Mesenchymal stem cell (in vitro differentiated cells and primary cell): ENCODE data around the gene HOXA5.
A peak's percentile ranks its signal among the peaks of the same experiment; 100 is the strongest.

Experiments
- DNase-seq: peaks from one replicate; pipeline ENCODE4 v3.0.0-alpha.2; 2013
- H2AFZ ChIP-seq: one replicate; pipeline ENCODE4 v1.6.1; 2013; ENCODE audit warnings: low read depth, mild to moderate bottlenecking, control low read depth, inconsistent platforms, low read length, moderate library complexity
- H2AK5ac ChIP-seq: 2 replicates; pipeline ENCODE4 v1.6.1; 2013; ENCODE audit warnings: low read length, moderate library complexity, mild to moderate bottlenecking, inconsistent platforms; ENCODE audit not compliant: severe bottlenecking
- H2BK120ac ChIP-seq: one replicate; pipeline ENCODE4 v1.6.1; 2013; ENCODE audit warnings: low read depth, mild to moderate bottlenecking, inconsistent platforms, low read length, moderate library complexity
- H2BK12ac ChIP-seq, 2 experiments: one replicate each; pipeline ENCODE4 v1.6.1; 2013; ENCODE audit warnings: inconsistent platforms in 2 of 2, low read length in 2 of 2, mild to moderate bottlenecking in 2 of 2, moderate library complexity in 2 of 2, control low read depth in 1 of 2
- H2BK15ac ChIP-seq: one replicate; pipeline ENCODE4 v1.6.1; 2013; ENCODE audit warnings: mild to moderate bottlenecking, low read depth, inconsistent platforms; ENCODE audit not compliant: poor library complexity, severe bottlenecking
- H2BK5ac ChIP-seq: 2 replicates; pipeline ENCODE4 v1.6.1; 2013; ENCODE audit warnings: low read depth, mild to moderate bottlenecking, low read length, control low read depth, inconsistent platforms; ENCODE audit not compliant: poor library complexity, severe bottlenecking
- H3K14ac ChIP-seq, 2 experiments: one replicate each; pipeline ENCODE4 v1.6.1; 2013; ENCODE audit warnings: inconsistent platforms in 2 of 2, low read length in 2 of 2, control low read depth in 1 of 2, mild to moderate bottlenecking in 1 of 2, moderate library complexity in 1 of 2
- H3K18ac ChIP-seq, 2 experiments: one replicate each; pipeline ENCODE4 v1.6.1; 2013; ENCODE audit warnings: inconsistent platforms in 2 of 2, low read length in 2 of 2, control low read depth in 1 of 2, low read depth in 1 of 2, mild to moderate bottlenecking in 1 of 2
- H3K23ac ChIP-seq, 2 experiments: one replicate each; pipeline ENCODE4 v1.6.1; 2013; ENCODE audit warnings: inconsistent platforms in 2 of 2, low read length in 2 of 2, mild to moderate bottlenecking in 2 of 2, moderate library complexity in 2 of 2, control low read depth in 1 of 2
- H3K27ac ChIP-seq: 2 replicates; pipeline ENCODE4 v1.5.1; 2013; ENCODE audit warnings: mild to moderate bottlenecking, moderate library complexity, low read length, control low read depth, inconsistent platforms; ENCODE audit not compliant: poor library complexity, severe bottlenecking
- H3K27me3 ChIP-seq, 2 experiments: 2 replicates each; pipeline versions ENCODE4 v1.6.1 to v1.7.0; 2013; ENCODE audit warnings: low read length in 2 of 2, mild to moderate bottlenecking in 2 of 2, moderate library complexity in 2 of 2, control low read depth in 1 of 2, inconsistent platforms in 1 of 2; ENCODE audit not compliant: control insufficient read depth in 1 of 2, insufficient read depth in 1 of 2
- H3K36me3 ChIP-seq, 2 experiments: 2 replicates each; pipeline versions ENCODE4 v1.6.1 to v1.7.0; 2013; ENCODE audit warnings: low read length in 2 of 2, control low read depth in 1 of 2, inconsistent platforms in 1 of 2, low read depth in 1 of 2, mild to moderate bottlenecking in 1 of 2; ENCODE audit not compliant: insufficient read depth in 2 of 2, control insufficient read depth in 1 of 2
- H3K4ac ChIP-seq, 2 experiments: one replicate each; pipeline ENCODE4 v1.6.1; 2013; ENCODE audit warnings: inconsistent platforms in 2 of 2, low read length in 2 of 2, mild to moderate bottlenecking in 2 of 2, moderate library complexity in 2 of 2, control low read depth in 1 of 2, low read depth in 1 of 2
- H3K4me1 ChIP-seq: 2 replicates; pipeline ENCODE4 v1.6.1; 2013; ENCODE audit warnings: low read depth, low read length, control low read depth; ENCODE audit not compliant: control insufficient read depth, insufficient read depth
- H3K4me2 ChIP-seq: 2 replicates; pipeline ENCODE4 v1.6.1; 2013; ENCODE audit warnings: low read length, mild to moderate bottlenecking, inconsistent platforms; ENCODE audit not compliant: poor library complexity, severe bottlenecking
- H3K4me3 ChIP-seq, 2 experiments: 2 replicates each; pipeline versions ENCODE4 v1.5.1 to v1.7.0; 2013; ENCODE audit warnings: low read length in 2 of 2, mild to moderate bottlenecking in 2 of 2, control low read depth in 1 of 2, low read depth in 1 of 2; ENCODE audit not compliant: insufficient read depth in 1 of 2
- H3K79me1 ChIP-seq: replicated peaks from 2 replicates; pipeline ENCODE4 v1.6.1; 2013; ENCODE audit warnings: mild to moderate bottlenecking, control low read depth, low read length, inconsistent platforms; ENCODE audit not compliant: poor library complexity, severe bottlenecking
- H3K9ac ChIP-seq: 2 replicates; pipeline ENCODE4 v1.7.0; 2013; ENCODE audit warnings: mild to moderate bottlenecking, low read length, moderate library complexity
- H3K9me3 ChIP-seq: 2 replicates; pipeline ENCODE4 v1.7.0; 2013; ENCODE audit warnings: mild to moderate bottlenecking, low read length; ENCODE audit not compliant: control insufficient read depth
- H4K8ac ChIP-seq: one replicate; pipeline ENCODE4 v1.6.1; 2013; ENCODE audit warnings: inconsistent platforms, mild to moderate bottlenecking, low read length, moderate library complexity
- H4K91ac ChIP-seq: one replicate; pipeline ENCODE4 v1.6.1; 2013; ENCODE audit warnings: mild to moderate bottlenecking, low read length, inconsistent platforms
- WGBS: methylation state at CpG from one replicate; pipeline ENCODE4 v1.1.7; 2013; ENCODE audit warnings: mixed read lengths; 5-methylcytosine and 5-hydroxymethylcytosine counted together

HOXA5 gene

GRCh38 chr7:27168265-27168947, 24.9 kb upstream of the HOXA5 start:
- Histone ChIP-seq H3K4me2 (peak overlapping the region; percentile 77), H3K9me3 (no peaks in the 10 kb centered on the region), H3K79me1 (no peaks in the 10 kb centered on the region), H3K27me3 (peaks cover 0 to 8% of the 10 kb centered on the region in 2 experiments), H2AK5ac (no peak overlapping the region), H3K36me3 (peaks cover 7 to 71% of the 10 kb centered on the region in 2 experiments), H3K9ac (peak overlapping the region; percentile 90), H3K18ac (peak overlapping the region; percentile 31 to 67), H4K91ac (peak overlapping the region; percentile 83), H2BK15ac (no peak overlapping the region), H2BK12ac (peak overlapping the region in 1 of 2 experiments; percentile 29), H3K23ac (peak overlapping the region in 1 of 2 experiments; percentile 46), H3K4me3 (peak overlapping the region; percentile 49 to 92), H2BK5ac (peak overlapping the region; percentile 36), H3K27ac (peak overlapping the region; percentile 73), H4K8ac (peak overlapping the region; percentile 63), H3K4me1 (peaks cover 19% of the 10 kb centered on the region), H3K14ac (peak overlapping the region in 1 of 2 experiments; percentile 82), H3K4ac (peak overlapping the region; percentile 73 to 89), H2AFZ (no peak overlapping the region), H2BK120ac (peak overlapping the region; percentile 51)
- peak; percentile 80 for DNase-seq
- WGBS = 4% methylated on average over 22 of the region's 25 CpGs

GRCh38 chr7:27167916-27168264, 24.4 kb upstream of the HOXA5 start:
- Histone ChIP-seq H3K4me1 (peaks cover 21% of the 10 kb centered on the region), H3K9ac (peak overlapping the region; percentile 90), H2AK5ac (no peak overlapping the region), H2BK12ac (peak overlapping the region in 1 of 2 experiments; percentile 86), H2AFZ (no peak overlapping the region), H3K27ac (peak overlapping the region; percentile 73), H4K8ac (peak overlapping the region; percentile 70), H3K9me3 (no peaks in the 10 kb centered on the region), H3K4me2 (peak overlapping the region; percentile 77), H4K91ac (no peak overlapping the region), H3K23ac (no peak overlapping the region), H2BK120ac (peak overlapping the region; percentile 51), H3K27me3 (peaks cover 0 to 8% of the 10 kb centered on the region in 2 experiments), H3K4ac (peak overlapping the region; percentile 73 to 89), H3K36me3 (peaks cover 12 to 69% of the 10 kb centered on the region in 2 experiments), H2BK5ac (peak overlapping the region; percentile 36), H3K14ac (no peak overlapping the region), H3K79me1 (no peaks in the 10 kb centered on the region), H2BK15ac (no peak overlapping the region), H3K4me3 (peak overlapping the region; percentile 39 to 92), H3K18ac (peak overlapping the region; percentile 63 to 94)
- 7% methylated on average over 4 of the region's 4 CpGs for WGBS
- DNase-seq = peak; percentile 67

- no peaks in the 10 kb centered on the region for H3K9me3 ChIP-seq
- peak overlapping the region; percentile 99 for H2BK120ac ChIP-seq
- H4K91ac ChIP-seq = peak overlapping the region; percentile 91
- peak overlapping the region; percentile 73 for H3K27ac ChIP-seq
- peaks cover 19 to 63% of the 10 kb centered on the region in 2 experiments for H3K36me3 ChIP-seq
- peak overlapping the region; percentile 93 for H2BK15ac ChIP-seq
- WGBS = 11% methylated on average over 50 of the region's 50 CpGs
- H3K4me3 ChIP-seq = peak overlapping the region; percentile 42 to 92
- peak; percentile 52 for DNase-seq
- peaks cover 0 to 4% of the 10 kb centered on the region in 2 experiments for H3K27me3 ChIP-seq
- peak overlapping the region; percentile 47 for H2AK5ac ChIP-seq
- H3K4me1 ChIP-seq = peaks cover 21% of the 10 kb centered on the region
- peak overlapping the region; percentile 67 for H3K4me2 ChIP-seq
- H3K14ac ChIP-seq = peak overlapping the region in 1 of 2 experiments; percentile 92
- H3K23ac ChIP-seq = peak overlapping the region in 1 of 2 experiments; percentile 81
- peak overlapping the region; percentile 87 to 91 for H3K4ac ChIP-seq
- peak overlapping the region; percentile 59 to 89 for H2BK12ac ChIP-seq
- peak overlapping the region; percentile 90 for H3K9ac ChIP-seq
- H3K18ac ChIP-seq = peak overlapping the region; percentile 88 to 90
- no peaks in the 10 kb centered on the region for H3K79me1 ChIP-seq
- peak overlapping the region; percentile 54 for H2BK5ac ChIP-seq
- H4K8ac ChIP-seq = peak overlapping the region; percentile 95
- no peak overlapping the region for H2AFZ ChIP-seq
Observed at GRCh38 chr7:27166531-27167505, 23.3 kb upstream of the HOXA5 start.
